B cell (primary cell): Measurements from ENCODE around the gene ERC2.

Experiments used
- EZH2 ChIP-seq: IDR thresholded peaks from 2 replicates; pipeline ENCODE4 v1.6.1; 2012; ENCODE audit warnings: borderline replicate concordance, low read depth, mild to moderate bottlenecking, moderate library complexity, low read length; ENCODE audit not compliant: insufficient read depth, poor library complexity, severe bottlenecking
- TF ChIP-seq, protein P1 (sequence below): fragments of 200-600 bp; IDR thresholded peaks from one replicate; pipeline ENCODE4 v1.8.0; 2022; ENCODE audit warnings: antibody characterized with exemption, mild to moderate bottlenecking

GRCh38 chr3:55936549-55937052 lies 531.7 kb downstream of the ERC2 start:
- TF ChIP-seq, protein P1, sequence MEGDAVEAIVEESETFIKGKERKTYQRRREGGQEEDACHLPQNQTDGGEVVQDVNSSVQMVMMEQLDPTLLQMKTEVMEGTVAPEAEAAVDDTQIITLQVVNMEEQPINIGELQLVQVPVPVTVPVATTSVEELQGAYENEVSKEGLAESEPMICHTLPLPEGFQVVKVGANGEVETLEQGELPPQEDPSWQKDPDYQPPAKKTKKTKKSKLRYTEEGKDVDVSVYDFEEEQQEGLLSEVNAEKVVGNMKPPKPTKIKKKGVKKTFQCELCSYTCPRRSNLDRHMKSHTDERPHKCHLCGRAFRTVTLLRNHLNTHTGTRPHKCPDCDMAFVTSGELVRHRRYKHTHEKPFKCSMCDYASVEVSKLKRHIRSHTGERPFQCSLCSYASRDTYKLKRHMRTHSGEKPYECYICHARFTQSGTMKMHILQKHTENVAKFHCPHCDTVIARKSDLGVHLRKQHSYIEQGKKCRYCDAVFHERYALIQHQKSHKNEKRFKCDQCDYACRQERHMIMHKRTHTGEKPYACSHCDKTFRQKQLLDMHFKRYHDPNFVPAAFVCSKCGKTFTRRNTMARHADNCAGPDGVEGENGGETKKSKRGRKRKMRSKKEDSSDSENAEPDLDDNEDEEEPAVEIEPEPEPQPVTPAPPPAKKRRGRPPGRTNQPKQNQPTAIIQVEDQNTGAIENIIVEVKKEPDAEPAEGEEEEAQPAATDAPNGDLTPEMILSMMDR: no peak
- TF ChIP-seq EZH2: no peak
